K562 (cell line): Measurements from ENCODE around the gene STK11. TPM values are rescaled to one million over a fixed set of nuclear protein-coding genes. Genes with fewer than 3 reads are reported as not detected.

Experiments
- FOXK2 ChIP-seq, 2 experiments: fragments of 450-650 bp; IDR thresholded peaks in 1 of 2; conservative IDR thresholded peaks in 1 of 2; 2 replicates each; pipeline ENCODE4 v1.6.1; 2016; ENCODE audit warnings: low read depth in 2 of 2, mild to moderate bottlenecking in 1 of 2
- MCM5 ChIP-seq: fragments of 450-650 bp; IDR thresholded peaks from 2 replicates; pipeline ENCODE4 v1.6.1; 2016; ENCODE audit warnings: low read depth
- NFIX ChIP-seq: fragments of 250-450 bp; sonication (Bioruptor Pico); IDR thresholded peaks from 2 replicates; pipeline ENCODE4 v1.4.0; 2020; ENCODE audit warnings: low read depth, mild to moderate bottlenecking, moderate library complexity
- NFYB ChIP-seq: IDR thresholded peaks from 2 replicates; pipeline ENCODE4 v1.6.1; 2011; ENCODE audit warnings: mild to moderate bottlenecking, moderate library complexity; ENCODE audit not compliant: insufficient read length; ENCODE audit errors: extremely low read depth
- SIRT6 ChIP-seq: IDR thresholded peaks from one replicate; pipeline ENCODE4 v1.6.1; 2012; ENCODE audit warnings: low read depth, mild to moderate bottlenecking, control low read depth, inconsistent platforms, low read length, moderate library complexity
- SRF ChIP-seq, 2 experiments: fragments of 250-450, 450-650 bp in 1 of 2; sonication (Bioruptor Pico) in 1 of 2; sonication (generic) in 1 of 2; formaldehyde crosslinking; IDR thresholded peaks; 2 replicates each; pipeline versions ENCODE4 v1.5.0 to v1.5.1; 2020 to 2022; ENCODE audit warnings: mild to moderate bottlenecking in 1 of 2, missing genetic modification reagents in 1 of 2
- TSC22D4 ChIP-seq: fragments of 450-650 bp; IDR thresholded peaks from 2 replicates; pipeline ENCODE4 v1.6.1; 2016; ENCODE audit warnings: missing genetic modification characterization, missing biosample characterization, control low read depth
- ZNF124 ChIP-seq: sonication (generic); formaldehyde crosslinking; IDR thresholded peaks from 2 replicates; pipeline ENCODE4 v1.8.1; 2022; ENCODE audit warnings: missing genetic modification reagents
- ZNF347 ChIP-seq: fragments of 450-650 bp; formaldehyde crosslinking; IDR thresholded peaks from 2 replicates; pipeline ENCODE4 v1.4.0; 2020; ENCODE audit warnings: low read depth, mild to moderate bottlenecking, moderate library complexity
- polyA plus RNA-seq, 8 experiments: library from polyadenylated mRNA; depleted of rRNA in 4 of 8; stranded (reverse) in 5 of 8; unstranded in 3 of 8; fragments of >200 nt; fragmentation: Nextera tagmentation in 2 of 8; fragmentation: Illumina TruSeq in 1 of 8; extraction: Ambion mirVana in 2 of 8; extraction: Trizol in 1 of 8; gene quantifications; 2 replicates each; pipeline versions ENCODE4 v1.2.1 to v1.2.3, GENCODE V29; 2011 to 2014; ENCODE audit warnings: inconsistent platforms in 1 of 8, missing spikeins in 1 of 8
- total RNA-seq, 7 experiments: library from RNA; depleted of rRNA in 6 of 7; stranded (reverse); fragments of >200 nt in 6 of 7; fragmentation: Illumina TruSeq in 2 of 7; extraction: Trizol in 2 of 7; gene quantifications; 2 replicates each; pipeline versions ENCODE4 v1.2.1 to v1.2.3, GENCODE V29; 2011 to 2021; ENCODE audit warnings: low replicate concordance in 1 of 7
- TF ChIP-seq, protein P1 (sequence below), 2 experiments: fragments of 450-650 bp in 1 of 2; sonication (generic) in 1 of 2; formaldehyde crosslinking in 1 of 2; IDR thresholded peaks; 2 replicates each; pipeline versions ENCODE4 v1.7.1 to v1.9.0; 2016 to 2022; ENCODE audit warnings: inconsistent platforms in 1 of 2, mild to moderate bottlenecking in 1 of 2, missing genetic modification reagents in 1 of 2
- TF ChIP-seq, protein P2 (sequence below): fragments of 450-650 bp; IDR thresholded peaks from 2 replicates; pipeline ENCODE4 v1.6.1; 2016
- TF ChIP-seq, protein P3 (sequence below): fragments of 250-450 bp; sonication (Bioruptor Pico); IDR thresholded peaks from 2 replicates; pipeline ENCODE4 v1.8.0; 2022; ENCODE audit warnings: inconsistent platforms
- TF ChIP-seq, protein P4 (sequence below): fragments of 250-450 bp; sonication (Bioruptor Pico); IDR thresholded peaks from 2 replicates; pipeline ENCODE4 v1.4.0; 2020; ENCODE audit warnings: mild to moderate bottlenecking, moderate library complexity

The STK11 gene
- total and polyA plus RNA-seq, 9 of the 15 experiments (the other 6 are each of a cell fraction or from before 2014, with no cell fraction given): 0.15 to 96.5 (median 31.7) TPM

DNA sequence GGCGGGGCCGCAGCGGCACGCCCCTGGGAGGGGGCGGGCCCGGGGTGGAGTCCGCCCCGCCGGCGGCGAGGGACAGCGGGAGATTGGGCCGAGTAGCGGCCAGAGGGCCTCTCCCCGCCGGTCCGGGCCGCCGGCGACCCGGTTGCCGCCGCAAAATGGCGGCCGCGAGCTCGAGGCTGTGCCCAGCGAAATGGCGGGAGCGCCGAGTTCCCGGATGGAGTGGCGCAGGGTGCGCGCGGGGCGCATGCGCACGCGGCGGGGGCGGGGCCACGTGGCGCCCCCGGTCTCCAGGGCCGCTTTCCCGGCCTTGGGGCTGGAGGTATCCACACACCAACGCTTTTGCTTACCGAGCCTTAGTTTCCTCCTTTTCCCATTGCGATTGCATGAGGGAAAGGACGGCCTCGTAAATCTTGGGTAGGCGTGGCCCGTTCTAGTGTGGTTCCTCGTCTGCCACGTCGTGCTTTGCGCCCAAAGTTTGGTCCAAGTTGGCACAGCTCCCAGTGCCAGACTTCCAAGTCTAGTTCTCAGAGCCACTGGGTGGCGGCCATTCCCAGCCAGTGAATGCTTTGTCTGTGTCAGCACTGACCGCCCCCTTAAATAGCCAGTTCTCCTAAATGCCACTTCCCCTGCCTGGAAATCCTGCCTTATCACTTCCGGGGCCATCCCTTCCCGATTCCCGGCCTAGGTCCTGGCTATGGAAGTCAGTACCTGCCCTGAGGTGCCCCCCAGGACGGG lies 64.1 kb downstream of the STK11 start (continued):
- TF ChIP-seq, protein P1, sequence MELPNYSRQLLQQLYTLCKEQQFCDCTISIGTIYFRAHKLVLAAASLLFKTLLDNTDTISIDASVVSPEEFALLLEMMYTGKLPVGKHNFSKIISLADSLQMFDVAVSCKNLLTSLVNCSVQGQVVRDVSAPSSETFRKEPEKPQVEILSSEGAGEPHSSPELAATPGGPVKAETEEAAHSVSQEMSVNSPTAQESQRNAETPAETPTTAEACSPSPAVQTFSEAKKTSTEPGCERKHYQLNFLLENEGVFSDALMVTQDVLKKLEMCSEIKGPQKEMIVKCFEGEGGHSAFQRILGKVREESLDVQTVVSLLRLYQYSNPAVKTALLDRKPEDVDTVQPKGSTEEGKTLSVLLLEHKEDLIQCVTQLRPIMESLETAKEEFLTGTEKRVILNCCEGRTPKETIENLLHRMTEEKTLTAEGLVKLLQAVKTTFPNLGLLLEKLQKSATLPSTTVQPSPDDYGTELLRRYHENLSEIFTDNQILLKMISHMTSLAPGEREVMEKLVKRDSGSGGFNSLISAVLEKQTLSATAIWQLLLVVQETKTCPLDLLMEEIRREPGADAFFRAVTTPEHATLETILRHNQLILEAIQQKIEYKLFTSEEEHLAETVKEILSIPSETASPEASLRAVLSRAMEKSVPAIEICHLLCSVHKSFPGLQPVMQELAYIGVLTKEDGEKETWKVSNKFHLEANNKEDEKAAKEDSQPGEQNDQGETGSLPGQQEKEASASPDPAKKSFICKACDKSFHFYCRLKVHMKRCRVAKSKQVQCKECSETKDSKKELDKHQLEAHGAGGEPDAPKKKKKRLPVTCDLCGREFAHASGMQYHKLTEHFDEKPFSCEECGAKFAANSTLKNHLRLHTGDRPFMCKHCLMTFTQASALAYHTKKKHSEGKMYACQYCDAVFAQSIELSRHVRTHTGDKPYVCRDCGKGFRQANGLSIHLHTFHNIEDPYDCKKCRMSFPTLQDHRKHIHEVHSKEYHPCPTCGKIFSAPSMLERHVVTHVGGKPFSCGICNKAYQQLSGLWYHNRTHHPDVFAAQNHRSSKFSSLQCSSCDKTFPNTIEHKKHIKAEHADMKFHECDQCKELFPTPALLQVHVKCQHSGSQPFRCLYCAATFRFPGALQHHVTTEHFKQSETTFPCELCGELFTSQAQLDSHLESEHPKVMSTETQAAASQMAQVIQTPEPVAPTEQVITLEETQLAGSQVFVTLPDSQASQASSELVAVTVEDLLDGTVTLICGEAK (IDR thresholded peaks at IDR 0.05): peak; percentile 68; the same call in 1 of the 2 replicates
- TF ChIP-seq, protein P1 (CRISPR knock-in tag; IDR thresholded peaks at IDR 0.05): peak; percentile 36; the same call in 1 of the 2 replicates
- no peak for TF ChIP-seq NFYB
- TF ChIP-seq, protein P2, sequence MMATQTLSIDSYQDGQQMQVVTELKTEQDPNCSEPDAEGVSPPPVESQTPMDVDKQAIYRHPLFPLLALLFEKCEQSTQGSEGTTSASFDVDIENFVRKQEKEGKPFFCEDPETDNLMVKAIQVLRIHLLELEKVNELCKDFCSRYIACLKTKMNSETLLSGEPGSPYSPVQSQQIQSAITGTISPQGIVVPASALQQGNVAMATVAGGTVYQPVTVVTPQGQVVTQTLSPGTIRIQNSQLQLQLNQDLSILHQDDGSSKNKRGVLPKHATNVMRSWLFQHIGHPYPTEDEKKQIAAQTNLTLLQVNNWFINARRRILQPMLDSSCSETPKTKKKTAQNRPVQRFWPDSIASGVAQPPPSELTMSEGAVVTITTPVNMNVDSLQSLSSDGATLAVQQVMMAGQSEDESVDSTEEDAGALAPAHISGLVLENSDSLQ: peak; percentile 12; the same call in 1 of the 2 replicates
- no peak for TF ChIP-seq TSC22D4 (tag)
- no peak for TF ChIP-seq ZNF124 (CRISPR knock-in tag)
- 0 out of 4 replicates have a peak, but pooled peaks of 1 of the 2 experiments have one; percentile 54 for TF ChIP-seq SRF (CRISPR knock-in tag; IDR thresholded peaks at IDR 0.05)
- peak; percentile 54 for TF ChIP-seq SIRT6
- TF ChIP-seq, protein P3, sequence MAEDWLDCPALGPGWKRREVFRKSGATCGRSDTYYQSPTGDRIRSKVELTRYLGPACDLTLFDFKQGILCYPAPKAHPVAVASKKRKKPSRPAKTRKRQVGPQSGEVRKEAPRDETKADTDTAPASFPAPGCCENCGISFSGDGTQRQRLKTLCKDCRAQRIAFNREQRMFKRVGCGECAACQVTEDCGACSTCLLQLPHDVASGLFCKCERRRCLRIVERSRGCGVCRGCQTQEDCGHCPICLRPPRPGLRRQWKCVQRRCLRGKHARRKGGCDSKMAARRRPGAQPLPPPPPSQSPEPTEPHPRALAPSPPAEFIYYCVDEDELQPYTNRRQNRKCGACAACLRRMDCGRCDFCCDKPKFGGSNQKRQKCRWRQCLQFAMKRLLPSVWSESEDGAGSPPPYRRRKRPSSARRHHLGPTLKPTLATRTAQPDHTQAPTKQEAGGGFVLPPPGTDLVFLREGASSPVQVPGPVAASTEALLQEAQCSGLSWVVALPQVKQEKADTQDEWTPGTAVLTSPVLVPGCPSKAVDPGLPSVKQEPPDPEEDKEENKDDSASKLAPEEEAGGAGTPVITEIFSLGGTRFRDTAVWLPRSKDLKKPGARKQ (CRISPR knock-in tag): no peak
- TF ChIP-seq NFIX (CRISPR knock-in tag): no peak
- TF ChIP-seq MCM5: no peak
- TF ChIP-seq, protein P4, sequence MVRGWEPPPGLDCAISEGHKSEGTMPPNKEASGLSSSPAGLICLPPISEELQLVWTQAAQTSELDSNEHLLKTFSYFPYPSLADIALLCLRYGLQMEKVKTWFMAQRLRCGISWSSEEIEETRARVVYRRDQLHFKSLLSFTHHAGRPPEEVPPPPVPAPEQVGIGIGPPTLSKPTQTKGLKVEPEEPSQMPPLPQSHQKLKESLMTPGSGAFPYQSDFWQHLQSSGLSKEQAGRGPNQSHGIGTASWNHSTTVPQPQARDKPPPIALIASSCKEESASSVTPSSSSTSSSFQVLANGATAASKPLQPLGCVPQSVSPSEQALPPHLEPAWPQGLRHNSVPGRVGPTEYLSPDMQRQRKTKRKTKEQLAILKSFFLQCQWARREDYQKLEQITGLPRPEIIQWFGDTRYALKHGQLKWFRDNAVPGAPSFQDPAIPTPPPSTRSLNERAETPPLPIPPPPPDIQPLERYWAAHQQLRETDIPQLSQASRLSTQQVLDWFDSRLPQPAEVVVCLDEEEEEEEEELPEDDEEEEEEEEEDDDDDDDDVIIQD (CRISPR knock-in tag): no peak
- no peak for TF ChIP-seq ZNF347 (CRISPR knock-in tag)
- no peak for TF ChIP-seq FOXK2 (conservative IDR thresholded peaks at IDR 0.05 in 1 of 2, IDR thresholded peaks at IDR 0.05 in 1 of 2; ENCODE audit: low read depth in 2 of 2)
